ENCODE data around the gene PUS1. TPM values are rescaled to one million over a fixed set of nuclear protein-coding genes. Genes with fewer than 3 reads are reported as not detected.
"Not testable (repeated sequence)": the region's sequence is repeated elsewhere in the genome, so short reads cannot be mapped to it uniquely, and the experiment has no call there.

PUS1 gene
- total and polyA plus RNA-seq, 3 experiments from 2014 or later = 25.0 to 107 (median 101) TPM

DNA sequence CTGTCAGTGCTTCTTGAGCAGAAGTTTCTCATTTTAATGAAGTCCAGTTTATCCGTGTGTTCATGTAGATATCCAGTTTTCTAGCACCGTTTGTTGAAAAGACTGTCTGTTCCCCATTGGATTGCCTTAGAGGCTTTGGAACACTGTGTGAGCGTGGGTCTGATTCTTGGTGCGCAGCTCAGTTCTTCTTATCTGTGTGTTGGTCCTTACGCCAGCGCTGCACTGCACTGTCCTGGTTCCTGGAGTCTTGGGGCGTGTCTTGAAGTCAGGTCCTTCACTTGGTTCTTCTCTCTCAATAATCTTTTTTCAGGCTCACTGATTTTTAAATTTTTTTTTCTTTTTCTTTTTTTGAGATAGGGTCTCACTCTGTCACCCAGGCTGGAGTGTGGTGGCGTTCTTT is 46.2 kb downstream of the PUS1 start:
- Mint-ChIP-seq H3K4me1 (peaks cover 25 to 50% (median 42%) of the 10 kb centered on the region in 3 donors), H3K9me3 (no peaks in the 10 kb centered on the region), H3K36me3 (peaks cover 2 to 44% (median 7%) of the 10 kb centered on the region in 3 donors), H3K27ac (peak overlapping the region in 1 of 8 donors; percentile 61), H3K27me3 (no peaks in the 10 kb centered on the region), H3K4me3 (no peak overlapping the region)
- H3K27me3 ChIP-seq (ENCODE audit: insufficient read depth, low read length, poor library complexity, severe bottlenecking) = no peaks in the 10 kb centered on the region
- no peak overlapping the region for H3K27ac ChIP-seq (ENCODE audit: low read depth, low read length)
- no peaks in the 10 kb centered on the region for H3K9me3 ChIP-seq (ENCODE audit: low read length)
- no peak overlapping the region for H3K4me3 ChIP-seq (ENCODE audit: low read length)
- no peak for DNase-seq
- peaks cover 5% of the 10 kb centered on the region for H3K36me3 ChIP-seq (ENCODE audit: insufficient read depth, low read length)
- H3K4me1 ChIP-seq (ENCODE audit: insufficient read depth, low read length) = no peaks in the 10 kb centered on the region
- POLR2A ChIA-PET = no interaction called here
- CTCF ChIA-PET = no interaction called here

DNA sequence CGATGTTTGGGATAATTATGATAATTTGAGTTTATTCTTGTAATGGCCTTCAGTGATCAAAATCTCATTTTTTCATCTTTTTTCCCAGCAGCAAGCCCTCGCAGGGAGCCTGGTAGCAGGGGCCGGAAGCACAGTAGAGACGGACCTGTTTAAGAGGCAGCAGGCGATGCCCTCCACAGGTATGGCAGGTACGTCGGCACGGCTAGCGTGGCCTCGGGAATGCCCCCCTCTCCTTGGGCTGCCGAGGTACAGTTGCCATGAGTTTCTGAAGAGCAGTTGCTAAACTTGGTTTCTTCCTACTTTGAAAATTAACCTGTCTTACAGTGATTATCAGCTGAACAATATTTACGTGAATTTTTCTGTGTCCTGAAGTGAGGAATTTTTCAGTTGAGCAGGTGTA is 50.5 kb downstream of the PUS1 start:
- Histone ChIP-seq H3K4me1 (ENCODE audit: insufficient read depth, low read length) (no peaks in the 10 kb centered on the region), H3K36me3 (ENCODE audit: insufficient read depth, low read length) (peaks cover 13% of the 10 kb centered on the region), H3K27me3 (ENCODE audit: insufficient read depth, low read length, poor library complexity, severe bottlenecking) (no peaks in the 10 kb centered on the region), H3K9me3 (ENCODE audit: low read length) (no peaks in the 10 kb centered on the region), H3K27ac (ENCODE audit: low read depth, low read length) (no peak overlapping the region), H3K4me3 (ENCODE audit: low read length) (no peak overlapping the region)
- Mint-ChIP-seq H3K9me3 (no peaks in the 10 kb centered on the region), H3K4me1 (peaks cover 11 to 29% (median 25%) of the 10 kb centered on the region in 3 donors), H3K27ac (peak overlapping the region in 1 of 8 donors; percentile 42), H3K36me3 (peaks cover 4 to 67% (median 9%) of the 10 kb centered on the region in 3 donors), H3K4me3 (no peak overlapping the region), H3K27me3 (no peaks in the 10 kb centered on the region)
- ChIA-PET POLR2A (interaction anchor here (0.6 kb wide), 1 partner anchor 776 kb away, joined by 5 read pairs; no protein-coding TSS in a partner anchor), CTCF (no interaction called here)
- DNase-seq = no peak

DNA sequence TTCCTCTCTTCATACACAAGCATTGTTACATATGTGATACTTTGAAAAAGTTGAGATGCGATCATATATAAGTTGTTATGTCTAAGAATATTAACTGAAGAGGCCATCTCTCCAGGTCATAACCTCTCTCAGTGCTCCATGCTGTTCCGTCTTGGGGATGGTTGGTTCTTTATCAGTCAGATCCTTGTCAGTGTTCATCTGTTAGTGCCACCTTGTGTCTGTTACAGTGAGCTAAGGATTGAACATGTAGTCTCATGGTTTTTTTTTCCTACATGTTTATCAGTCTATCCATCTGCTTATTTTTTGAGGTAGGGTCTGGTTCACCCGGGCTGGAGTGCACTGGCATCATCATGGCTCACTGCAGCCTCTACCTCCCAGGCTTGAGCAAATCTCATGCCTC is 51.2 kb downstream of the PUS1 start:
- H3K4me3 ChIP-seq (ENCODE audit: low read length) = no peak overlapping the region
- ChIA-PET CTCF (no interaction called here), POLR2A (interaction anchor here (0.6 kb wide), 1 partner anchor 775 kb away, joined by 5 read pairs; no protein-coding TSS in a partner anchor)
- H3K36me3 ChIP-seq (ENCODE audit: insufficient read depth, low read length) = peaks cover 13% of the 10 kb centered on the region
- no peaks in the 10 kb centered on the region for H3K4me1 ChIP-seq (ENCODE audit: insufficient read depth, low read length)
- Mint-ChIP-seq H3K4me3 (no peak overlapping the region), H3K36me3 (peaks cover 4 to 69% (median 9%) of the 10 kb centered on the region in 3 donors), H3K27me3 (no peaks in the 10 kb centered on the region), H3K9me3 (no peaks in the 10 kb centered on the region), H3K27ac (no peak overlapping the region), H3K4me1 (peaks cover 11 to 25% (median 23%) of the 10 kb centered on the region in 3 donors)
- no peaks in the 10 kb centered on the region for H3K9me3 ChIP-seq (ENCODE audit: low read length)
- no peak overlapping the region for H3K27ac ChIP-seq (ENCODE audit: low read depth, low read length)
- no peak for DNase-seq
- no peaks in the 10 kb centered on the region for H3K27me3 ChIP-seq (ENCODE audit: insufficient read depth, low read length, poor library complexity, severe bottlenecking)

DNA sequence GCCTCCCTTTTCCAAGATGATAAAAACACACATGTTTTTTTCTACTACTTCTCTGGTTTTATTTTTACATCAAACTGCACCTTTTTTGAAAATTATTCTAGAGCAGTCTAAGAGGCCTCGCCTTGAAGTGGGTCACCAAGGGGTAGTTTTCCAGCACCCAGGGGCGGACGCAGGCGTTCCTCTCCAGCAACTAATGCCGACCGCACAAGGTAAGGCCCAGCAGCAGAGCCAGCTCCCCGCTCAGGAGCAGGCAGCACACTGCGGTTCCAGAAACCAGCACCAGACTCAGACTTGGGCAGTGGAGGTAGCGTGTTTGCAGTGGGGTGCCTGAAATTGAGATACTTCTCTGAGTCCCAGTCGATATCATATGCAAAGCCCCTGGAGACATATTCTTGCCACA is 52.3 kb downstream of the PUS1 start:
- peaks cover 13% of the 10 kb centered on the region for H3K36me3 ChIP-seq (ENCODE audit: insufficient read depth, low read length)
- POLR2A ChIA-PET = no interaction called here

DNA sequence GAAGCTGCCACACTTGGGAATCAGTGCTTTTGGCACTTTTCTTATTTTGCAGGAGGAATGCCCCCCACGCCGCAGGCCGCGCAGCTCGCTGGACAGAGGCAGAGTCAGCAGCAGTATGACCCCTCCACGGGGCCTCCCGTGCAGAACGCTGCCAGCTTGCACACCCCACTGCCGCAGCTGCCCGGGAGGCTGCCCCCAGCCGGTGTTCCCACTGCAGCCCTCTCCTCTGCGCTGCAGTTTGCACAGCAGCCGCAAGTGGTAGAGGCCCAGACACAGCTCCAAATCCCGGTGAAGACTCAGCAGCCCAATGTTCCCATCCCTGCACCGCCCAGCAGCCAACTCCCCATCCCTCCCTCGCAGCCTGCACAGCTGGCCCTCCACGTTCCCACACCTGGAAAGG is 53.0 kb downstream of the PUS1 start:
- H3K9me3 ChIP-seq (ENCODE audit: low read length) = no peaks in the 10 kb centered on the region
- no peak overlapping the region for H3K4me3 ChIP-seq (ENCODE audit: low read length)
- Mint-ChIP-seq H3K4me1 (peaks cover 4 to 11% (median 10%) of the 10 kb centered on the region in 3 donors), H3K4me3 (no peak overlapping the region), H3K9me3 (no peaks in the 10 kb centered on the region), H3K27ac (peak overlapping the region in 1 of 8 donors; percentile 65), H3K36me3 (peaks cover 8 to 80% (median 13%) of the 10 kb centered on the region in 3 donors), H3K27me3 (no peaks in the 10 kb centered on the region)
- H3K27me3 ChIP-seq (ENCODE audit: insufficient read depth, low read length, poor library complexity, severe bottlenecking) = no peaks in the 10 kb centered on the region
- H3K4me1 ChIP-seq (ENCODE audit: insufficient read depth, low read length) = no peaks in the 10 kb centered on the region
- no peak for DNase-seq
- CTCF ChIA-PET = no interaction called here
- H3K27ac ChIP-seq (ENCODE audit: low read depth, low read length) = no peak overlapping the region
- peaks cover 19% of the 10 kb centered on the region for H3K36me3 ChIP-seq (ENCODE audit: insufficient read depth, low read length)
- POLR2A ChIA-PET = no interaction called here

More for the DNA sequence above, 52.3 kb downstream of the PUS1 start:
- no peak for DNase-seq
- Histone ChIP-seq H3K27ac (ENCODE audit: low read depth, low read length) (no peak overlapping the region), H3K27me3 (ENCODE audit: insufficient read depth, low read length, poor library complexity, severe bottlenecking) (no peaks in the 10 kb centered on the region), H3K9me3 (ENCODE audit: low read length) (no peaks in the 10 kb centered on the region), H3K4me1 (ENCODE audit: insufficient read depth, low read length) (no peaks in the 10 kb centered on the region), H3K4me3 (ENCODE audit: low read length) (no peak overlapping the region)
- CTCF ChIA-PET = no interaction called here
- Mint-ChIP-seq H3K36me3 (peaks cover 4 to 76% (median 9%) of the 10 kb centered on the region in 3 donors), H3K27ac (peak overlapping the region in 1 of 8 donors; percentile 33), H3K9me3 (no peaks in the 10 kb centered on the region), H3K4me1 (peaks cover 8 to 15% (median 15%) of the 10 kb centered on the region in 3 donors), H3K4me3 (no peak overlapping the region), H3K27me3 (no peaks in the 10 kb centered on the region)

DNA sequence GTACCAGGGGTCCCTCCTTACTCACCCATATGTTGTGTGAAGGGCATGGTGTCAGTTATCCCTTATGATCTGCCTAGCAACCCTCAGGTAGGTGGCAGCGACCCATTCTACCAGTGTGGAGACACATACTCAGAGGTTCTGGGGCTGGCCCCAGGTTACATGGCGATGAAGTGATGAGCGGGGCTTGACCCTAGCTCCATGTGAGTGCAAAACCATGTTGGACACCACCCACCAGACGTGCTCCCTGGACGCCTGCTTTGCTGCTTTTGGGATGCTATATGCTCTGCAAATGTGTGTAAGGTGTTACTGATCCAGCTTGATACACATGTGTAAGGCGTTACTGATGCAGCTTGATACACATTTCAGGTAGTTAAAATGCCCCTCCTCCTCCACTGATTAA is 54.0 kb downstream of the PUS1 start:
- no peak overlapping the region for H3K27ac ChIP-seq (ENCODE audit: low read depth, low read length)
- no peak overlapping the region for H3K4me3 ChIP-seq (ENCODE audit: low read length)
- no peaks in the 10 kb centered on the region for H3K27me3 ChIP-seq (ENCODE audit: insufficient read depth, low read length, poor library complexity, severe bottlenecking)
- POLR2A ChIA-PET = no interaction called here
- no peaks in the 10 kb centered on the region for H3K4me1 ChIP-seq (ENCODE audit: insufficient read depth, low read length)
- Mint-ChIP-seq H3K4me1 (peaks cover 0 to 9% (median 4%) of the 10 kb centered on the region in 3 donors), H3K9me3 (no peaks in the 10 kb centered on the region), H3K36me3 (peaks cover 13 to 83% (median 20%) of the 10 kb centered on the region in 3 donors), H3K27me3 (no peaks in the 10 kb centered on the region), H3K4me3 (no peak overlapping the region), H3K27ac (no peak overlapping the region)
- H3K36me3 ChIP-seq (ENCODE audit: insufficient read depth, low read length) = peaks cover 29% of the 10 kb centered on the region
- no peaks in the 10 kb centered on the region for H3K9me3 ChIP-seq (ENCODE audit: low read length)
- no peak for DNase-seq
- CTCF ChIA-PET = no interaction called here

DNA sequence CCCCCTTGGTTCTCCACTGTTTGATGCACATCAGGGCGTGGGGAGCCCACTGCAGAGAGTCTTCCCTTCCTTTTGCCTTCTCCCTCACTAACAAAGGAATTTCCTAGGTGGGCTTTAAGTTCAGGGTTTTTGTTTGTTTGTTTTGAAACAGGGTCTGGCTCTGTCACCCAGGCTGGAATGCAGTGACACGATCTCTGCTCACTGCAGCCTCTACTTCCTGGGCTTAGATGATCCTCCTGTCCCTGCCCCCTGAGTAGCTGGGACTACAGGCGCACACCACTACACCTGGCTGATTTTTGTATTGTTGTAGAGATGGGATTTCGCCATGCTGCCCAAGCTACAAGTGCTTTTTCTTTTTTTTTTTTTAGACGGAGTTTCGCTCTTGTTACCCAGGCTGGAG is 54.5 kb downstream of the PUS1 start:
- CTCF ChIA-PET = no interaction called here
- no peaks in the 10 kb centered on the region for H3K9me3 Mint-ChIP-seq
- no peak for DNase-seq
- no peaks in the 10 kb centered on the region for H3K9me3 ChIP-seq (ENCODE audit: low read length)
- H3K4me3 Mint-ChIP-seq = no peak overlapping the region
- H3K4me1 Mint-ChIP-seq = peaks cover 0 to 6% (median 0%) of the 10 kb centered on the region in 3 donors
- no peak overlapping the region for H3K27ac Mint-ChIP-seq
- H3K4me1 ChIP-seq (ENCODE audit: insufficient read depth, low read length) = no peaks in the 10 kb centered on the region
- POLR2A ChIA-PET = no interaction called here
- H3K27me3 Mint-ChIP-seq = no peaks in the 10 kb centered on the region
- H3K4me3 ChIP-seq (ENCODE audit: low read length) = no peak overlapping the region
- H3K36me3 Mint-ChIP-seq = peaks cover 15 to 85% (median 20%) of the 10 kb centered on the region in 3 donors
- no peak overlapping the region for H3K27ac ChIP-seq (ENCODE audit: low read depth, low read length)
- peaks cover 33% of the 10 kb centered on the region for H3K36me3 ChIP-seq (ENCODE audit: insufficient read depth, low read length)
- no peaks in the 10 kb centered on the region for H3K27me3 ChIP-seq (ENCODE audit: insufficient read depth, low read length, poor library complexity, severe bottlenecking)

DNA sequence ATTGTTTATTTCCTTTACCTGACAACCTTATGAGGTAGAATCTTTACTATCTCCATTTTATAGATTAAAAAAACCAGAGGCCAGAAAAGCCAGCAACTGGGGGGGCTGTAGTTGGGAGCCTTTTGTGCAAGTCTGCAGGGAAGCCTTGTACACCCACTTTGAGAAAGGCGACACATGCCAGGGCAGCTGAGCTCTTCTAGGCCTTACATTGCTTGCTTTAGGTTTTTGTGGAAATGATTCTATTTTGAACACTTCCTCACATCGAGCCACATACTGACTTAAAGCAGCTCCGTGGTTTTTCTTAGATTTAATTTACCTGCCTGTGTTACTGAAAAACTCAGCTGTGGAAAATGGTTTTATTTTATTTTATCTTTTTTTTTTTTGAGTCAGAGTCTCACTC is 55.3 kb downstream of the PUS1 start:
- Mint-ChIP-seq H3K27me3 (no peaks in the 10 kb centered on the region), H3K27ac (peak overlapping the region in 1 of 8 donors; percentile 36), H3K4me1 (peaks cover 0 to 6% (median 0%) of the 10 kb centered on the region in 3 donors), H3K9me3 (no peaks in the 10 kb centered on the region), H3K4me3 (no peak overlapping the region), H3K36me3 (peaks cover 18 to 90% (median 20%) of the 10 kb centered on the region in 3 donors)
- H3K36me3 ChIP-seq (ENCODE audit: insufficient read depth, low read length) = peaks cover 40% of the 10 kb centered on the region
- no peaks in the 10 kb centered on the region for H3K9me3 ChIP-seq (ENCODE audit: low read length)
- ChIA-PET CTCF (no interaction called here), POLR2A (no interaction called here)
- DNase-seq = no peak
- H3K4me1 ChIP-seq (ENCODE audit: insufficient read depth, low read length) = no peaks in the 10 kb centered on the region
- no peak overlapping the region for H3K27ac ChIP-seq (ENCODE audit: low read depth, low read length)
- no peaks in the 10 kb centered on the region for H3K27me3 ChIP-seq (ENCODE audit: insufficient read depth, low read length, poor library complexity, severe bottlenecking)
- no peak overlapping the region for H3K4me3 ChIP-seq (ENCODE audit: low read length)

DNA sequence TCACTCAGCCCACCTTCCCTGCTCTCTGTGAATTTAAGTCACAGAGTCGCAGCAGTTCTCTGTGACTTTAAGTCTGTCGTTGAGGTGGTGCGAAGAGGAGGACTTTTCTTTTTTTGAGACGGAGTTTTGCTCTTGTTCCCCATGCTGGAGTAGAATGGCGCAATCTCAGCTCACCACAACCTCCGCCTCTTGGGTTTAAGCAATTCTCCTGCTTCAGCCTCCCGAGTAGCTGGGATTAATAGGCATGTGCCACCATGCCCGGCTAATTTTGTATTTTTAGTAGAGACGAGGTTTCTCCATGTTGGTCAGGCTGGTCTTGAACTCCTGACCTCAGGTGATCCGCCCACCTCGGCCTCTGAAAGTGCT is 56.4 kb downstream of the PUS1 start:
- POLR2A ChIA-PET; H3K4me1 Mint-ChIP-seq; H3K27ac ChIP-seq (ENCODE audit: low read depth, low read length); H3K4me3 ChIP-seq (ENCODE audit: low read length); H3K9me3 Mint-ChIP-seq; H3K4me1 ChIP-seq (ENCODE audit: insufficient read depth, low read length); H3K27me3 Mint-ChIP-seq; DNase-seq; H3K4me3 Mint-ChIP-seq; H3K27ac Mint-ChIP-seq; CTCF ChIA-PET; H3K9me3 ChIP-seq (ENCODE audit: low read length); H3K27me3 ChIP-seq (ENCODE audit: insufficient read depth, low read length, poor library complexity, severe bottlenecking): not testable (repeated sequence)
- peaks cover 21 to 91% (median 22%) of the 10 kb centered on the region in 3 donors for H3K36me3 Mint-ChIP-seq
- peaks cover 43% of the 10 kb centered on the region for H3K36me3 ChIP-seq (ENCODE audit: insufficient read depth, low read length)
